Lung (tissue), 12 donors: ENCODE measurements around the gene ESPN. TPM values are rescaled to one million over a fixed set of nuclear protein-coding genes. Genes with fewer than 3 reads are reported as not detected.

Experiments used
- ATAC-seq: fragments of 200-7000 bp; cut with Tn5 transposase; one replicate; pipeline ENCODE4 v1.9.1; 2020; ENCODE audit warnings: moderate number of reproducible peaks; ENCODE audit not compliant: insufficient read depth, low FRiP score
- DNase-seq, 3 donors: peaks; one replicate each; pipeline ENCODE4 v3.0.0-alpha.2; 2013 to 2017
- H3K27ac ChIP-seq, 2 donors: one replicate each; pipeline ENCODE4 v1.5.1; 2013; ENCODE audit warnings: mild to moderate bottlenecking in 2 of 2, moderate library complexity in 2 of 2, control low read depth in 1 of 2, inconsistent platforms in 1 of 2, low read depth in 1 of 2, low read length in 1 of 2
- H3K27me3 ChIP-seq, 3 donors: one replicate each; pipeline ENCODE4 v1.5.1; 2013; ENCODE audit warnings: low read length in 2 of 3; ENCODE audit not compliant: control insufficient read depth in 3 of 3, insufficient read depth in 3 of 3
- H3K36me3 ChIP-seq, 4 donors: one replicate each; pipeline ENCODE4 v1.5.1; 2013; ENCODE audit warnings: low read length in 4 of 4, mild to moderate bottlenecking in 1 of 4, moderate library complexity in 1 of 4; ENCODE audit not compliant: control insufficient read depth in 4 of 4, insufficient read depth in 4 of 4
- H3K4me1 ChIP-seq, 5 donors: one replicate each; pipeline ENCODE4 v1.5.1; 2013; ENCODE audit warnings: low read length in 5 of 5, mild to moderate bottlenecking in 2 of 5, moderate library complexity in 1 of 5; ENCODE audit not compliant: control insufficient read depth in 5 of 5, insufficient read depth in 5 of 5
- H3K4me3 ChIP-seq: one replicate; pipeline ENCODE4 v1.5.1; 2013; ENCODE audit warnings: mild to moderate bottlenecking, control low read depth, moderate library complexity
- H3K9ac ChIP-seq, 2 donors: one replicate each; pipeline ENCODE4 v1.5.1; 2013; ENCODE audit warnings: low read length in 2 of 2, control low read depth in 1 of 2; ENCODE audit not compliant: insufficient read depth in 1 of 2
- H3K9me3 ChIP-seq, 4 donors: one replicate each; pipeline ENCODE4 v1.5.1; 2013; ENCODE audit warnings: low read length in 3 of 4, mild to moderate bottlenecking in 1 of 4, moderate library complexity in 1 of 4; ENCODE audit not compliant: control insufficient read depth in 4 of 4, insufficient read depth in 3 of 4
- WGBS, 2 donors: extraction: QIAGEN DNeasy Blood & Tissue Kit; methylation state at CpG; one replicate each; pipeline ENCODE4 v1.1.7; 2013; 5-methylcytosine and 5-hydroxymethylcytosine counted together
- polyA plus RNA-seq, 2 donors: library from polyadenylated mRNA; stranded (reverse); fragments of 200-250 nt; gene quantifications; one replicate each; pipeline ENCODE4 v1.2.1, GENCODE V29; 2013
- total RNA-seq, 2 donors: library from RNA; depleted of rRNA in 1 of 2; stranded (reverse); fragments of >200 nt in 1 of 2; gene quantifications; one replicate each; pipeline ENCODE4 v1.2.1, GENCODE V29; 2014 to 2021
- TF ChIP-seq, protein P1 (sequence below): IDR thresholded peaks from 2 replicates; pipeline ENCODE4 v1.5.1; 2012; ENCODE audit warnings: mild to moderate bottlenecking; ENCODE audit errors: control extremely low read depth, extremely low read depth
- donor health status: control.
- donor health status: control.
- donor health status: Bipolar disorder and iron deficiency.
- donor health status: healthy.
- donor health status: DM: yes; HTN: yes; CAD: no.

ESPN gene
- total and polyA plus RNA-seq, 4 donors = 2.1 to 20.8 (median 7.4) TPM

DNA sequence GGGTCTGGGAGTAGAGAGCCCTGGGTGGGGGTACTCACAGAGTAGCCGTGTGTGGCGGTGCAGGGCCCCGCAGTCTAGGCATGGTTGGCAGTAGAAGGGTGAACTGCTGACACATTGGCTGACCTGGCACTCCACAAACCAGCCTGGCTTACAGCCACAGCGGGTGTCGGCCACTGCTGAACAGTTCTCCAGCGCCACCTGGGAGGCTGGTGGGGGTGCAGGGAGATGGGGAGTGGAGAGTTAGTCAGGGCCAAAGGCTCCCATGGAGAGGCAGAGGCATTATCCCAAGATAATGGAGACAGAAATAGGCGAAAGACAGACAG lies 39.9 kb downstream of the ESPN start:
- DNase-seq (no peak), ATAC-seq (no peak)
- 82 to 92% methylated on average over 7 of the region's 7 CpGs for WGBS, 2 donors
- Histone ChIP-seq H3K27ac (no peak overlapping the region), H3K36me3 (peaks cover 0 to 14% (median 9%) of the 10 kb centered on the region in 4 donors), H3K9me3 (peaks cover 0 to 3% (median 0%) of the 10 kb centered on the region in 4 donors), H3K4me3 (no peak overlapping the region), H3K27me3 (peaks cover 0 to 2% (median 0%) of the 10 kb centered on the region in 3 donors), H3K4me1 (peaks cover 0 to 20% (median 0%) of the 10 kb centered on the region in 5 donors), H3K9ac (no peak overlapping the region)
- TF ChIP-seq, protein P1, sequence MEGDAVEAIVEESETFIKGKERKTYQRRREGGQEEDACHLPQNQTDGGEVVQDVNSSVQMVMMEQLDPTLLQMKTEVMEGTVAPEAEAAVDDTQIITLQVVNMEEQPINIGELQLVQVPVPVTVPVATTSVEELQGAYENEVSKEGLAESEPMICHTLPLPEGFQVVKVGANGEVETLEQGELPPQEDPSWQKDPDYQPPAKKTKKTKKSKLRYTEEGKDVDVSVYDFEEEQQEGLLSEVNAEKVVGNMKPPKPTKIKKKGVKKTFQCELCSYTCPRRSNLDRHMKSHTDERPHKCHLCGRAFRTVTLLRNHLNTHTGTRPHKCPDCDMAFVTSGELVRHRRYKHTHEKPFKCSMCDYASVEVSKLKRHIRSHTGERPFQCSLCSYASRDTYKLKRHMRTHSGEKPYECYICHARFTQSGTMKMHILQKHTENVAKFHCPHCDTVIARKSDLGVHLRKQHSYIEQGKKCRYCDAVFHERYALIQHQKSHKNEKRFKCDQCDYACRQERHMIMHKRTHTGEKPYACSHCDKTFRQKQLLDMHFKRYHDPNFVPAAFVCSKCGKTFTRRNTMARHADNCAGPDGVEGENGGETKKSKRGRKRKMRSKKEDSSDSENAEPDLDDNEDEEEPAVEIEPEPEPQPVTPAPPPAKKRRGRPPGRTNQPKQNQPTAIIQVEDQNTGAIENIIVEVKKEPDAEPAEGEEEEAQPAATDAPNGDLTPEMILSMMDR = no peak

DNA sequence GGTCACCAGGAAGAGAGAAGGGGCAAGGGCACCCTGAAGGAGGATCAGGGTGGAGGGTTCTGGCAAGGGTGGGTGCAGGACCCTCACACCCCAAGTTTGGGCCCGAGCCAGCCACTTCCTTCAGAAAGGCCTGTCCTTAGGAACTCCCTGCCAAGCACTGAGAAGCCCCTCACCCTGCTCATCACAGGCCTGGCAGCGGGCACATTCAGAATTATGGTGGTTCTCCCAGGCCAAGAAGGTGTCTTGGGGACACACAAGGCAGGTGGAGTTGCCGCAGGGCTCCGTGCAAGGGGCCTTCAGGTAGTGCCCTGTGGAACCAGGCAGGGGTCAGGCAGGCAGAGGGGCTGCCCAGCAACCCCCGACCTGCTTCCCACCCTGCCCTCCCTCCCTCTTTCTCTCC lies 40.3 kb downstream of the ESPN start:
- DNase-seq (no peak), ATAC-seq (no peak)
- Histone ChIP-seq H3K27me3 (no peaks in the 10 kb centered on the region), H3K4me3 (no peak overlapping the region), H3K27ac (no peak overlapping the region), H3K36me3 (peaks cover 0 to 17% (median 10%) of the 10 kb centered on the region in 4 donors), H3K9me3 (peaks cover 0 to 3% (median 0%) of the 10 kb centered on the region in 4 donors), H3K4me1 (peaks cover 0 to 16% (median 0%) of the 10 kb centered on the region in 5 donors), H3K9ac (no peak overlapping the region)
- TF ChIP-seq, protein P1 = no peak
- 83 to 89% methylated on average over 5 of the region's 5 CpGs for WGBS, 2 donors

DNA sequence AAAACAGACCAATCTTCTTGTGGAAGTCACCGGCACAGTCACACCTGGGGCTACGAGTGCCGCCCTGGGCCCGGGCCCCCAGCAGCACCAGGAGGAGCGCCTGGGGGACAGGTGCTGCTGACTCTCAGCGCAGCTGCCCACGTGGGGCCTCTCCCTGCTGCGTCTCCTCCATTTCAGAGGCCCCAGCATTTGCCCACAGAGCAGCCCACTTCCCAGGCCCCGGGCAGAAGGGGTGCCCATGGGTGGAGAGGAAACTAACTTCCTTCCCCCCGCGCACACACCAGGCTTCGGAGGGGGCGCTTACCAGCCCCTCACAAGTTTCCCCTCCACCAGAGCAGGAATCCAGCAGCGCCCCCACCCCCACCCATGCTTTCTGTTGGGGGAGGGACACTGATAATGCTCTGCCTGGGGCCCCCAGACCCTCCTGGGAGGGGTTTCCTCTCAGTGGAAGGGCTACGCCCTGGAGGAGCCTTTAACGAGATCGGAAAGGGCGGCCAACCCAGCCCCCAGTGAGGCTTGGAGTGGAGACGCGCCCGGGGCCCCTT lies 41.0 kb downstream of the ESPN start:
- Histone ChIP-seq H3K9me3 (peaks cover 0 to 3% (median 0%) of the 10 kb centered on the region in 4 donors), H3K36me3 (peaks cover 0 to 20% (median 12%) of the 10 kb centered on the region in 4 donors), H3K4me3 (no peak overlapping the region), H3K9ac (no peak overlapping the region), H3K4me1 (peaks cover 0 to 14% (median 0%) of the 10 kb centered on the region in 5 donors), H3K27me3 (no peaks in the 10 kb centered on the region), H3K27ac (no peak overlapping the region)
- TF ChIP-seq, protein P1 = no peak
- no peak for DNase-seq
- WGBS, 2 donors = 17 to 41% methylated on average over 20 to 21 of the region's 21 CpGs
- no peak for ATAC-seq

DNA sequence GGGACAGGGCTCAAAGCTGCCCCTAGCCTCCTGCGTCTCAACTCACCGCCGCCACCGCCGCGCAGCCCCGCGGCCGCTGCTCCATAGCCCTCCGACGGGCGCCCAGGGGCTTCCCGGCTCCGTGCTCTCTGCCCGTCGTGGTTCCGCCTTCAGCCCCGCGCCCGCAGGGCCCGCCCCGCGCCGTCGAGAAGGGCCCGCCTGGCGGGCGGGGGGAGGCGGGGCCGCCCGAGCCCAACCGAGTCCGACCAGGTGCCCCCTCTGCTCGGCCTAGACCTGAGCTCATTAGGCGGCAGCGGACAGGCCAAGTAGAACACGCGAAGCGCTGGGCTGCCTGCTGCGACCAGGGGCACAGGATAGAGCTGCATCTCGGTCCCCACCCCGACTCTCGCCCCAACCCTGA lies 41.4 kb downstream of the ESPN start, which contains the start of gene TNFRSF25:
TSS of gene TNFRSF25 (minus strand) at position 151 of the 400 bp plus-strand sequence. CDS start at position 85, 66 bp downstream.
- TF ChIP-seq, protein P1 = no peak
- H3K36me3 ChIP-seq = peaks cover 0 to 20% (median 12%) of the 10 kb centered on the region in 4 donors
- H3K4me3 ChIP-seq = no peak within 1 kb of the TSS
- WGBS, 2 donors = 24 to 29% methylated on average over 28 to 43 of the region's 43 CpGs
- peaks cover 0 to 5% (median 0%) of the 10 kb centered on the region in 4 donors for H3K9me3 ChIP-seq
- H3K27ac ChIP-seq = no peak within 1 kb of the TSS
- DNase-seq = no peak
- H3K9ac ChIP-seq = no peak within 1 kb of the TSS
- no peaks in the 10 kb centered on the region for H3K27me3 ChIP-seq
- ATAC-seq = no peak
- peaks cover 0 to 9% (median 0%) of the 10 kb centered on the region in 5 donors for H3K4me1 ChIP-seq
